MCF 10A (cell line): ENCODE measurements around the gene CFAP97D2. TPM values are rescaled to one million over a fixed set of nuclear protein-coding genes. Genes with fewer than 3 reads are reported as not detected.

Source experiments
- BruUV-seq: library from RNA; stranded (reverse); fragments of 400-500 nt; replicated peaks from 2 replicates; lab custom pipeline; 2021; lab: Mats Ljungman, UMichigan
- CTCF ChIA-PET: fragments of 300-600 bp; sonication (Branson Sonifier 250); formaldehyde crosslinking; extraction: SDS; loops from one replicate; lab custom pipeline; 2021; ENCODE audit warnings: antibody characterized with exemption, inconsistent platforms; lab: Yijun Ruan, JAX
- POLR2A ChIA-PET: fragments of 300-600, 350-650 bp; sonication (Branson Sonifier 250); formaldehyde crosslinking; extraction: SDS; loops from one replicate; lab custom pipeline; 2020; ENCODE audit warnings: antibody characterized with exemption, inconsistent platforms; lab: Yijun Ruan, JAX
- DNase-seq: peaks from one replicate; pipeline ENCODE4 v3.0.0-alpha.2; 2018; ENCODE audit not compliant: unreplicated experiment
- H3K27ac Mint-ChIP-seq: one replicate; pipeline ENCODE4 v1.8.0; 2022; ENCODE audit warnings: mild to moderate bottlenecking, low read depth, mixed read lengths; ENCODE audit not compliant: unreplicated experiment
- H3K27me3 Mint-ChIP-seq: one replicate; pipeline ENCODE4 v1.8.0; 2022; ENCODE audit warnings: mixed read lengths; ENCODE audit not compliant: insufficient read depth, unreplicated experiment
- H3K36me3 Mint-ChIP-seq: one replicate; pipeline ENCODE4 v1.8.0; 2022; ENCODE audit warnings: mild to moderate bottlenecking, moderate library complexity, mixed read lengths; ENCODE audit not compliant: insufficient read depth, unreplicated experiment
- H3K4me1 Mint-ChIP-seq: one replicate; pipeline ENCODE4 v1.8.0; 2022; ENCODE audit warnings: mixed read lengths; ENCODE audit not compliant: insufficient read depth, unreplicated experiment
- H3K4me3 Mint-ChIP-seq: one replicate; pipeline ENCODE4 v1.8.0; 2022; ENCODE audit warnings: mild to moderate bottlenecking, moderate library complexity, mixed read lengths; ENCODE audit not compliant: unreplicated experiment
- H3K9me3 Mint-ChIP-seq: one replicate; pipeline ENCODE4 v1.8.0; 2022; ENCODE audit warnings: mixed read lengths; ENCODE audit not compliant: unreplicated experiment
- CTCF ChIP-seq: fragments of 200-600 bp; IDR thresholded peaks from one replicate; pipeline ENCODE4 v1.8.0; 2022; ENCODE audit warnings: antibody characterized with exemption, mild to moderate bottlenecking; ENCODE audit not compliant: unreplicated experiment
- intact Hi-C: fragments of 100-400 bp; cut with micrococcal nuclease; formaldehyde crosslinking; loops from 2 replicates; pipeline ENCODE4 v1.14.1; 2022
- total RNA-seq: library from RNA; stranded (reverse); gene quantifications from 2 replicates; pipeline ENCODE4 v1.2.3, GENCODE V29; 2022

Gene CFAP97D2
- total RNA-seq, 1 experiment from 2014 or later, result not detected

GRCh38 chr13:114199954-114200353 lies 20.9 kb downstream of the CFAP97D2 start:
- POLR2A ChIA-PET, result no interaction called here
- no peak for TF ChIP-seq CTCF
- H3K36me3 Mint-ChIP-seq, result no peaks in the 10 kb centered on the region
- CTCF ChIA-PET, result no interaction called here
- H3K27me3 Mint-ChIP-seq, result no peaks in the 10 kb centered on the region
- H3K4me3 Mint-ChIP-seq, result no peak overlapping the region
- BruUV-seq, result no TSS peak
- no peaks in the 10 kb centered on the region for H3K9me3 Mint-ChIP-seq
- intact Hi-C loops, result no loop called here
- no peak for DNase-seq
- H3K4me1 Mint-ChIP-seq, result no peaks in the 10 kb centered on the region
- H3K27ac Mint-ChIP-seq, result no peak overlapping the region

GRCh38 chr13:114200399-114200911 lies 21.4 kb downstream of the CFAP97D2 start:
- no TSS peak for BruUV-seq
- ChIA-PET POLR2A (no interaction called here), CTCF (no interaction called here)
- H3K27me3 Mint-ChIP-seq, result no peaks in the 10 kb centered on the region
- H3K4me1 Mint-ChIP-seq, result no peaks in the 10 kb centered on the region
- H3K27ac Mint-ChIP-seq, result no peak overlapping the region
- no peak for DNase-seq
- H3K9me3 Mint-ChIP-seq, result no peaks in the 10 kb centered on the region
- TF ChIP-seq CTCF, result no peak
- intact Hi-C loops, result no loop called here
- no peak overlapping the region for H3K4me3 Mint-ChIP-seq
- no peaks in the 10 kb centered on the region for H3K36me3 Mint-ChIP-seq

- no TSS peak for BruUV-seq
- TF ChIP-seq CTCF, result no peak
- intact Hi-C loops, result no loop called here
- ChIA-PET POLR2A (interaction anchor here (1.1 kb wide), 1 partner anchor 250 kb away, joined by 4 read pairs; no protein-coding TSS in a partner anchor), CTCF (interaction anchor here (0.5 kb wide), 1 partner anchor 21 kb away, joined by 3 read pairs; no protein-coding TSS in a partner anchor)
- H3K27me3 Mint-ChIP-seq, result no peaks in the 10 kb centered on the region
- H3K4me1 Mint-ChIP-seq, result no peaks in the 10 kb centered on the region
- no peaks in the 10 kb centered on the region for H3K36me3 Mint-ChIP-seq
- H3K4me3 Mint-ChIP-seq, result no peak overlapping the region
- DNase-seq, result no peak
- no peak overlapping the region for H3K27ac Mint-ChIP-seq
- no peaks in the 10 kb centered on the region for H3K9me3 Mint-ChIP-seq
Observed at GRCh38 chr13:114202581-114202980, 23.5 kb downstream of the CFAP97D2 start.

- BruUV-seq, result no TSS peak
- ChIA-PET CTCF (interaction anchor here (0.7 kb wide), 2 partner anchors 15 to 458 kb away, joined by 3 to 4 read pairs; no protein-coding TSS in a partner anchor), POLR2A (interaction anchor here (0.7 kb wide), 1 partner anchor 139 kb away, joined by 3 read pairs; no protein-coding TSS in a partner anchor)
- intact Hi-C loops, result no loop called here
- DNase-seq, result no peak
- no peaks in the 10 kb centered on the region for H3K9me3 Mint-ChIP-seq
- no peak for TF ChIP-seq CTCF
- H3K27ac Mint-ChIP-seq, result no peak overlapping the region
- no peaks in the 10 kb centered on the region for H3K4me1 Mint-ChIP-seq
- H3K27me3 Mint-ChIP-seq, result no peaks in the 10 kb centered on the region
- no peaks in the 10 kb centered on the region for H3K36me3 Mint-ChIP-seq
- H3K4me3 Mint-ChIP-seq, result no peak overlapping the region
Observed at GRCh38 chr13:114203536-114203935, 24.5 kb downstream of the CFAP97D2 start.
